Activated CD4-positive, alpha-beta T cell treated with anti-CD3 and anti-CD28 coated beads, Interleukin-2, amount 10 ng/mL, durations not matched to agents 24 days and 14 days (primary cell): ENCODE data around the gene GPC3. TPM values are rescaled to one million over a fixed set of nuclear protein-coding genes. Genes with fewer than 3 reads are reported as not detected.
"Not testable (repeated sequence)": the region's sequence is repeated elsewhere in the genome, so short reads cannot be mapped to it uniquely, and the experiment has no call there.

Source experiments
- DNase-seq: peaks from one replicate; pipeline ENCODE4 v3.0.0; 2022
- H3K27ac Mint-ChIP-seq: one replicate; pipeline ENCODE4 v1.8.0; 2022; ENCODE audit warnings: mild to moderate bottlenecking, mixed read lengths
- H3K27me3 Mint-ChIP-seq: one replicate; pipeline ENCODE4 v1.8.0; 2022; ENCODE audit warnings: mixed read lengths
- H3K36me3 Mint-ChIP-seq: one replicate; pipeline ENCODE4 v1.8.0; 2022; ENCODE audit warnings: low read depth, mild to moderate bottlenecking, mixed read lengths
- H3K4me1 Mint-ChIP-seq: one replicate; pipeline ENCODE4 v1.8.0; 2021; ENCODE audit warnings: mixed read lengths
- H3K4me3 Mint-ChIP-seq: one replicate; pipeline ENCODE4 v1.8.0; 2022; ENCODE audit warnings: mild to moderate bottlenecking, moderate library complexity, mixed read lengths
- H3K9me3 Mint-ChIP-seq: one replicate; pipeline ENCODE4 v1.8.0; 2021; ENCODE audit warnings: mixed read lengths
- intact Hi-C: fragments of 100-400 bp; cut with micrococcal nuclease; formaldehyde crosslinking; loops from one replicate; pipeline ENCODE4 v1.15.1; 2023
- total RNA-seq: library from RNA; stranded (reverse); gene quantifications from 2 replicates; pipeline ENCODE4 v1.2.3, GENCODE V29; 2022

GPC3 gene
- total RNA-seq, 1 donor from 2014 or later: 0.21 TPM

DNA sequence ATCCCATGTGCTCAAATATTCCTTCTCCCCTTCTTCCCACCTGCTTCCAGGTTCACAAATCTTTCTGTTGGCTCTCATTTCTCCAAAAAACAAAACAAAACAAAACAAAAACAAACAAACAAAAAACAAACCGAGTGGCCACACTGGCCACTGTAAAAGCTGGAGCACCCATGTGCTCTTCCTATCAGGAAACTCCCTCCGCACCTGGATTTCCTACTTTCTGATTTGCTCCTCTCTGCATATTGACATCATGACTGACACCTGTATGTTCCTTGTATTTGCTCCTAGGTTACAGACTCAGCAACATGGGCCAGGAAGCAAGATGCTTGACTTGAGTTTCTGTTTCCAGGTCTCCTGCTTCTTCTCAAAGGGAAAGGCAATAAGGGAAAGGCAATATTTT lies 258.8 kb downstream of the GPC3 start:
- no peak overlapping the region for H3K4me3 Mint-ChIP-seq
- H3K4me1 Mint-ChIP-seq: peaks cover 12% of the 10 kb centered on the region
- H3K9me3 Mint-ChIP-seq: peaks cover 3% of the 10 kb centered on the region
- H3K36me3 Mint-ChIP-seq: no peaks in the 10 kb centered on the region
- H3K27ac Mint-ChIP-seq: no peak overlapping the region
- H3K27me3 Mint-ChIP-seq: peaks cover 2% of the 10 kb centered on the region
- intact Hi-C loops: no loop called here
- no peak for DNase-seq

DNA sequence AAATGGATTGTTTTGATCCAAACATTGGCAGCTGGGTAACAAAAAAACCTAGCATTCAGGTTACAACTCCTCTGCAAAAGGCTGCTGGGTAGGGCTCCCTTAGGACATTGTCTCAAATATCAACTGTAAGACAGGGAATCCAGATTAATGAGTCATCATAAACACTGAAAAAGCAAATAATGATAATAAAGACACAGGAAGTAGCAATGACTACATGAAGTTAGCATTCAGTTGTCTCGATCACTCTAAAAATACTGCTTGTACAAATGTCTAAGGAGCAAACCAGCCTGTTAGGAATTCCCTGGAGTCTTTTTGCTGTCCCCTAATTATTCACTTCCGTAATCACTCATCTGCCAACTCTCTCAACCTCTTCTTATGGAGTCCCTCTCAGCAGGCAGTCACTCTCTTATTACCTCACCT lies 259.2 kb downstream of the GPC3 start:
- Mint-ChIP-seq H3K4me3 (no peak overlapping the region), H3K9me3 (no peaks in the 10 kb centered on the region), H3K36me3 (no peaks in the 10 kb centered on the region), H3K27me3 (no peaks in the 10 kb centered on the region), H3K4me1 (peaks cover 12% of the 10 kb centered on the region), H3K27ac (no peak overlapping the region)
- intact Hi-C loops: no loop called here
- DNase-seq: no peak

DNA sequence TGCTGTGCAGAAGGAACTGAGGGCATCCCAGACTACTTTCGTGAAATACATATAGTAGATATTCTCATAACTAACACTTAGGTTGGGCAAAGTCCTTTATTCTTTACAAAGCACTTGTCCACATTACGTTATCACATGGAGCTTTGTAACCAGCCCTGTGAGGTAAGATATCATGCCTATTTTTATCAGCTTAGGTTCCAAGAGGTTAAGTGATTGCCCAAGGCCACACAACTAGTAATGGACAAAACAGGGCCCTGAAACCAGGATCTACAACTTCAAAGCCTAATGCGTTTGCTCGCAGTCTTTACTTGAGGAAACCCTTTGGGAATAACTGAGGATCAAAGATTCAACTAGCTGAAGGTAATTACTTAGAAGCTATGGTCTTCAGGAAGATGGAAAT lies 261.5 kb downstream of the GPC3 start:
- intact Hi-C loops: no loop called here
- peaks cover 12% of the 10 kb centered on the region for H3K4me1 Mint-ChIP-seq
- H3K4me3 Mint-ChIP-seq: no peak overlapping the region
- H3K9me3 Mint-ChIP-seq: peaks cover under 1% of the 10 kb centered on the region
- no peaks in the 10 kb centered on the region for H3K36me3 Mint-ChIP-seq
- H3K27ac Mint-ChIP-seq: no peak overlapping the region
- DNase-seq: no peak
- no peaks in the 10 kb centered on the region for H3K27me3 Mint-ChIP-seq

DNA sequence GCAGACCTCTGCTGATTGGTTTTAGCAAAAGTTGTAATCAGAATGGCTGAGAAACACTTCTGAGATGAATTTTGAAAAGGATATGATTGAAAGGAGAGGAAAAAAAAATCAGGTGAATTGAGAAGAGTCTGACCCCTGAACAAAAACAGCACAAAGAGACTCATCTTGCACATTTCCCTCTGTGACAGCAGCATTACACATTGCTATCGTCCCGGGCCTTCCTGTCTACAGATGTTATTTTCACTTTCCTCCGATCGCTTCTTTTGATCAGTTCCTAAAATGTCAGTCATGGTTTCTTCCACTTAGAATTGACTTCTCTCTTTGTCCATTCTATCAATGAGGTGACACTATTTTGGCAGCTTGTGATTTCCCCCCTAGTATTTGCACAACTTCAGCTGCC lies 262.6 kb downstream of the GPC3 start:
- intact Hi-C loops: no loop called here
- Mint-ChIP-seq H3K4me1 (peaks cover 14% of the 10 kb centered on the region), H3K27me3 (no peaks in the 10 kb centered on the region), H3K4me3 (peak overlapping the region; percentile 51), H3K27ac (no peak overlapping the region), H3K36me3 (no peaks in the 10 kb centered on the region), H3K9me3 (peaks cover 3% of the 10 kb centered on the region)
- peak; percentile 54 for DNase-seq

DNA sequence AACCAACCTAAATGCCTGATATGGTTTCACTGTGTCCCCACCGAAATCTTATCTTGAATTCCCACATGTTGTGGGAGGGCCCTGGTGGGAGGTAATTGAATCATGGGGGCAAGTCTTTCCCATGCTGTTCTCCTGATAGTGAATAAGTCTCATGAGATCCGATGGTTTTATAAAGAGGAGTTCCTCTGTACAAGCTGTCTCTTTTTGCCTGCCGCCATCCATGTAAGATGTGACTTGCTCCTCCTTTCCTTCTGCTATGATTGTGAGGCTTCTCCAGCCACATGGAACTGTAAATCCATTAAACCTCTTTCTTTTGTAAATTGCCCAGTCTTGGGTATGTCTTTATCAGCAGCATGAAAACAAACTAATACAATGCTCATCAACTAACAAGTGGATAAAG lies 265.1 kb downstream of the GPC3 start:
- H3K27ac Mint-ChIP-seq, intact Hi-C loops, H3K4me3 Mint-ChIP-seq, H3K36me3 Mint-ChIP-seq, DNase-seq, H3K27me3 Mint-ChIP-seq, H3K9me3 Mint-ChIP-seq: not testable (repeated sequence)
- peaks cover 15% of the 10 kb centered on the region for H3K4me1 Mint-ChIP-seq

GRCh38 chrX:133715715-133716114 lies 269.7 kb downstream of the GPC3 start:
- Mint-ChIP-seq H3K27me3 (peaks cover 1% of the 10 kb centered on the region), H3K4me3 (no peak overlapping the region), H3K36me3 (no peaks in the 10 kb centered on the region), H3K9me3 (peaks cover 3% of the 10 kb centered on the region), H3K27ac (no peak overlapping the region), H3K4me1 (peaks cover 3% of the 10 kb centered on the region)
- no peak for DNase-seq
- intact Hi-C loops: no loop called here

- intact Hi-C loops: no loop called here
- Mint-ChIP-seq H3K27ac (no peak overlapping the region), H3K36me3 (no peaks in the 10 kb centered on the region), H3K4me3 (no peak overlapping the region), H3K9me3 (no peaks in the 10 kb centered on the region), H3K4me1 (no peaks in the 10 kb centered on the region), H3K27me3 (peaks cover 3% of the 10 kb centered on the region)
- DNase-seq: no peak
Observed at GRCh38 chrX:133709501-133709900, 275.9 kb downstream of the GPC3 start.

DNA sequence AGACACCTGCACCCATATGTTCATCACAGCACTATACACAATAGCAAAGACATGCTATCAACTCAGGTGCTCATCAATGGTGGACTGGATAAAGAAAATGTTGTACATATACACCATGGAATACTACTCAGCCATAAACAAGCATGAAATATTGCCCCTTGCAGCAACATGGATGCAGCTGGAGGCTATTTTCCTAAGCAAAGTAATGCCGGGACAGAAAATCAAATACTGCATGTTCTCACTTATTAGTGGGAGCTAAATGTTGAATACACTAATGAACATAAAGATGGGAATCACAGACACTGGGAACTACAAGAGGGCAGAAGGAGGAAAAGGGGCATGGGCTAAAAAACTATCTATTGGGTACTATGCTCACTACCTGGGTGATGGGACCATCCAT lies 278.5 kb downstream of the GPC3 start:
- intact Hi-C loops: no loop called here

GRCh38 chrX:133702230-133702629 lies 283.2 kb downstream of the GPC3 start:
- Mint-ChIP-seq H3K27me3 (peaks cover 4% of the 10 kb centered on the region), H3K27ac (no peak overlapping the region), H3K9me3 (no peaks in the 10 kb centered on the region), H3K4me3 (no peak overlapping the region), H3K4me1 (no peaks in the 10 kb centered on the region), H3K36me3 (no peaks in the 10 kb centered on the region)
- intact Hi-C loops: no loop called here
- DNase-seq: no peak

More for the DNA sequence above, 278.5 kb downstream of the GPC3 start:
- Mint-ChIP-seq H3K36me3 (no peaks in the 10 kb centered on the region), H3K9me3 (no peaks in the 10 kb centered on the region), H3K27me3 (peaks cover 3% of the 10 kb centered on the region), H3K4me3 (no peak overlapping the region), H3K4me1 (no peaks in the 10 kb centered on the region), H3K27ac (no peak overlapping the region)
- no peak for DNase-seq

- intact Hi-C loops: no loop called here
- peaks cover 4% of the 10 kb centered on the region for H3K27me3 Mint-ChIP-seq
- H3K4me3 Mint-ChIP-seq: no peak overlapping the region
- no peaks in the 10 kb centered on the region for H3K36me3 Mint-ChIP-seq
- H3K9me3 Mint-ChIP-seq: no peaks in the 10 kb centered on the region
- no peaks in the 10 kb centered on the region for H3K4me1 Mint-ChIP-seq
- H3K27ac Mint-ChIP-seq: no peak overlapping the region
- no peak for DNase-seq
Observed at GRCh38 chrX:133699023-133699728, 286.2 kb downstream of the GPC3 start.

DNA sequence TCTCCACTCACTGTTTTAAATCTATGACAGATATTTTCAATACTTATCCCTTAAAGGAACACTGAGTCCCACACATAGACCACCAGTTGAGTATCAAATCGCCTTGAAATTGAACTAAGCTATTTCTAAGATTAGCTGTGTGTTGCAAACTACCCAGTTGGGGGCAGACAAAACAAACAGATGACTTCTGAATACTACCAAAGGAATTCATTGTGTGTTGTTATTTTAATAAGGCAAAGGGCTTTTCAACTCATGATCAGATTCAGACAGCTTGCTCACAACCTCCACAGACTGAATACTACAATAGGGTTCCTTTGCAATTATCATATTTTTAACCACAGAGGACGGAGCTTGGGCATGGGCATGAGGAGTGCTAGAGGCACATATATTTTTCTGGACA lies 287.1 kb downstream of the GPC3 start:
- Mint-ChIP-seq H3K4me1 (no peaks in the 10 kb centered on the region), H3K36me3 (no peaks in the 10 kb centered on the region), H3K27me3 (peaks cover 4% of the 10 kb centered on the region), H3K4me3 (no peak overlapping the region), H3K27ac (no peak overlapping the region), H3K9me3 (no peaks in the 10 kb centered on the region)
- intact Hi-C loops: no loop called here
- no peak for DNase-seq

- Mint-ChIP-seq H3K27me3 (peaks cover 4% of the 10 kb centered on the region), H3K4me3 (no peak overlapping the region), H3K27ac (no peak overlapping the region), H3K36me3 (no peaks in the 10 kb centered on the region), H3K9me3 (no peaks in the 10 kb centered on the region), H3K4me1 (no peaks in the 10 kb centered on the region)
- DNase-seq: no peak
- intact Hi-C loops: no loop called here
Observed at GRCh38 chrX:133697656-133698055, 287.7 kb downstream of the GPC3 start.

DNA sequence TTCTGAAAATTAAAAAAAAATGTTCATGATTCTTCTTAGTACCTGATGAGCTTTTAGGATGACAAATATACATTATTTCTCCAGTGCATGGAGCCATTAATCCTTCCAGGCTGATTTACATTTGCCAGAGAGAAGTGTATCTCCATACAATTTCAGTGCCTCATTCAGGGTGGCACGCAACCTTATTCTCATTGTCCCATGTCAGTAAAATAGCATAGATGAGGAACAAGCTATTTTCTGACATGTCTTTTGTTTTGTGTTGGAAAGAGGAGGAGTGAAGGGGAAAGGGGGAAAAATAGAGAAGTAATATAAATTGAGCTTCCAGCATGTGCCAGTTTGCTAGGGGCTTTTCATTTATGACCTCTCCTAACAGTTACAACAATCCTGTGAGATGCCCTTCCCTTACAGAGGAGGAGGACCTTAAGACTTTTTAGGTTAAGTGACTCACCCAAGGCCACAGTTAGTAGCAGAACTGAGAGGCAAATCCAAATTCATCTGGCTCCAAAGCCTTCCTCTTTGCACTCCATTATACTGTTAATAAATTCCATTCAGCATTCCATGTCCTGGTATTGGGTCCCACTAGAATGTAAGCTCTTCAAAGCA lies 295.3 kb downstream of the GPC3 start:
- Mint-ChIP-seq H3K27me3 (no peaks in the 10 kb centered on the region), H3K9me3 (no peaks in the 10 kb centered on the region), H3K27ac (no peak overlapping the region), H3K4me1 (no peaks in the 10 kb centered on the region), H3K36me3 (no peaks in the 10 kb centered on the region), H3K4me3 (no peak overlapping the region)
- intact Hi-C loops: no loop called here
- DNase-seq: no peak

DNA sequence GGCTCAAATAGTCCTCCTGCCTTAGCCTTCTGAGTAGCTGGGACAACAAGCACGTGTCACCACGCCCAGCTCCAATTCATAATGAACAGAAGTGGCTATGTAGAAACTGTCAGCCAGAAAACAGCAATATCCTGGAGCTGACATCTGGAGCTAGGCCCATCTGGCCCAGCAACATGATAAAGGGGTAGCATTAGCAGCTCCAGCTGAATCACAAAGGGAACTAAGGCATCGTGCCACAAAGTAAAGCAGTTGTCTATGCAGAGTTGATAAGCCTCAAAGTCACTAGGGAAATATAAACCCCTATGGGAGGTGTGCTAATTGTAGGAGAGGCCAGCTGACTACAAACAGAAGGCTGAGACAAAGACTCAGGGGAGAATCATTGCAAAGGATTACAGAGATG lies 299.6 kb downstream of the GPC3 start:
- Mint-ChIP-seq H3K4me1 (peaks cover 2% of the 10 kb centered on the region), H3K27me3 (no peaks in the 10 kb centered on the region), H3K4me3 (no peak overlapping the region), H3K36me3 (no peaks in the 10 kb centered on the region), H3K9me3 (no peaks in the 10 kb centered on the region), H3K27ac (no peak overlapping the region)
- DNase-seq: no peak
- intact Hi-C loops: no loop called here

GRCh38 chrX:133681897-133682296 lies 303.5 kb downstream of the GPC3 start:
- Mint-ChIP-seq H3K9me3 (no peaks in the 10 kb centered on the region), H3K4me1 (peaks cover 2% of the 10 kb centered on the region), H3K4me3 (no peak overlapping the region), H3K27me3 (no peaks in the 10 kb centered on the region), H3K36me3 (no peaks in the 10 kb centered on the region), H3K27ac (no peak overlapping the region)
- no peak for DNase-seq
- intact Hi-C loops: no loop called here
